ENCODE measurements around the gene RNASE12.
"Not testable (repeated sequence)": the region's sequence is repeated elsewhere in the genome, so short reads cannot be mapped to it uniquely, and the experiment has no call there.

Gene RNASE12

DNA sequence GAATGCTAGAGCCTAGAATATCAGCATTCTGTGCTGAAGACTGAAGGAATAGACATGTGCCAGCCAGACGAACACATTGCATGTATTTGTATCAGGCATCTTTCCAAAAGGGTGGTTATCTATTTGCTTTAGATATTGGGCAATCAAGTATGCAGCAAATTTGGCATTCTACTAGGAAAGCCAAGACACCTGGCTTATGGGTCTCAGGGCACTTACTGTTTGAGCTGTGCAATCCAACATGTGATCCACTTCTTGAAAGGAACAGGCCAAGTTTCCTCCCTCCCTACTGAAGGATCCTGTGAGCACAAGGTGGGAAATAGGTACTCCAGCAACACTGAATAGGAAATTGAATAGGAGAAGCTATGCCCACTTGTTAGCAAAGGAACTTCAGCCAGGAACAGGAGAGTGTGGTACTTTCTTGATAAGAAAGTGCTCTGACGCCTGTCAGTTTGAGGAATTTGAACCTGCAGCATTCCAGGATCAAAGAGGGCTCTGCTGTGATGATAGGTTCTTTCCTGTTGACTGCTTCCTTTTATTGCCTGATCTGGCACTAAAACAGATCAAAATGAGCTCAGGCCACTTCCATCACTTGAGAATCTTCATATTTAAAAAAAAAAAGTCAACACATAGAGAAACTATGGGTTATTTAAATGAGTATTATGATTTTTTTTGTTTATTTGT lies 29.8 kb upstream of the RNASE12 start:
- no peak overlapping the region for H3K27ac ChIP-seq
- no peaks in the 10 kb centered on the region for H3K36me3 ChIP-seq (ENCODE audit: insufficient read depth)
- H3K27me3 ChIP-seq (ENCODE audit: insufficient read depth, low read depth) = no peaks in the 10 kb centered on the region
- TF ChIP-seq, protein P1, sequence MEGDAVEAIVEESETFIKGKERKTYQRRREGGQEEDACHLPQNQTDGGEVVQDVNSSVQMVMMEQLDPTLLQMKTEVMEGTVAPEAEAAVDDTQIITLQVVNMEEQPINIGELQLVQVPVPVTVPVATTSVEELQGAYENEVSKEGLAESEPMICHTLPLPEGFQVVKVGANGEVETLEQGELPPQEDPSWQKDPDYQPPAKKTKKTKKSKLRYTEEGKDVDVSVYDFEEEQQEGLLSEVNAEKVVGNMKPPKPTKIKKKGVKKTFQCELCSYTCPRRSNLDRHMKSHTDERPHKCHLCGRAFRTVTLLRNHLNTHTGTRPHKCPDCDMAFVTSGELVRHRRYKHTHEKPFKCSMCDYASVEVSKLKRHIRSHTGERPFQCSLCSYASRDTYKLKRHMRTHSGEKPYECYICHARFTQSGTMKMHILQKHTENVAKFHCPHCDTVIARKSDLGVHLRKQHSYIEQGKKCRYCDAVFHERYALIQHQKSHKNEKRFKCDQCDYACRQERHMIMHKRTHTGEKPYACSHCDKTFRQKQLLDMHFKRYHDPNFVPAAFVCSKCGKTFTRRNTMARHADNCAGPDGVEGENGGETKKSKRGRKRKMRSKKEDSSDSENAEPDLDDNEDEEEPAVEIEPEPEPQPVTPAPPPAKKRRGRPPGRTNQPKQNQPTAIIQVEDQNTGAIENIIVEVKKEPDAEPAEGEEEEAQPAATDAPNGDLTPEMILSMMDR (conservative IDR thresholded peaks at IDR 0.05; ENCODE audit: low read depth, low read length) = no peak
- H4K20me1 ChIP-seq (ENCODE audit: insufficient read depth) = no peaks in the 10 kb centered on the region
- H3K9ac ChIP-seq = no peak overlapping the region
- no peak overlapping the region for H3K4me2 ChIP-seq
- H3K4me1 ChIP-seq (ENCODE audit: low read depth, poor library complexity, severe bottlenecking) = peaks cover 11% of the 10 kb centered on the region
- H3K4me3 ChIP-seq (IDR thresholded peaks at IDR 0.05; ENCODE audit: insufficient read depth, low read depth, low read length) = no peak overlapping the region
- no peak overlapping the region for H2AFZ ChIP-seq (ENCODE audit: low read depth)
- no peaks in the 10 kb centered on the region for H3K79me2 ChIP-seq (ENCODE audit: insufficient read depth, low read depth)

DNA sequence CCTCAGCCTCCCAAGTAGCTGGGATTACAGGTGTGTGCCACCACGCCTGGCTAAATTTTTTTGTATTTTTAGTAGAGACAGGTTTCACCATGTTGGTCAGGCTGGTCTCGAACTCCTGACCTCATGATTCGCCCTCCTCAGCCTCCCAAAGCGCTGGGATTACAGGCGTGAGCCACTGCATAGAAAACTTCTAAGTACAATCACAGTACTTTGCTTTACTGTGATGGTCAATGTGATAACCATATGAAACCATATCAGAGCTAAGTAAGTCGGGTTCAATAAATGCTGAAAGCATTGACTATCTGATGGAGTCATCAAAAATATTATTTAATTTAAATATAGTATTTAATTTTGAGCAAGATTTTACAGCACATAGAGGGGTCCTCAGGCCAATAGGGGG lies 28.5 kb upstream of the RNASE12 start:
- not testable (repeated sequence) for H3K4me2 ChIP-seq; H3K27me3 ChIP-seq (ENCODE audit: insufficient read depth, low read depth); H3K27ac ChIP-seq; H4K20me1 ChIP-seq (ENCODE audit: insufficient read depth); H3K79me2 ChIP-seq (ENCODE audit: insufficient read depth, low read depth); H3K9ac ChIP-seq; H3K36me3 ChIP-seq (ENCODE audit: insufficient read depth); H3K4me3 ChIP-seq (IDR thresholded peaks at IDR 0.05; ENCODE audit: insufficient read depth, low read depth, low read length); H2AFZ ChIP-seq (ENCODE audit: low read depth)
- H3K4me1 ChIP-seq (ENCODE audit: low read depth, poor library complexity, severe bottlenecking) = peaks cover 13% of the 10 kb centered on the region

DNA sequence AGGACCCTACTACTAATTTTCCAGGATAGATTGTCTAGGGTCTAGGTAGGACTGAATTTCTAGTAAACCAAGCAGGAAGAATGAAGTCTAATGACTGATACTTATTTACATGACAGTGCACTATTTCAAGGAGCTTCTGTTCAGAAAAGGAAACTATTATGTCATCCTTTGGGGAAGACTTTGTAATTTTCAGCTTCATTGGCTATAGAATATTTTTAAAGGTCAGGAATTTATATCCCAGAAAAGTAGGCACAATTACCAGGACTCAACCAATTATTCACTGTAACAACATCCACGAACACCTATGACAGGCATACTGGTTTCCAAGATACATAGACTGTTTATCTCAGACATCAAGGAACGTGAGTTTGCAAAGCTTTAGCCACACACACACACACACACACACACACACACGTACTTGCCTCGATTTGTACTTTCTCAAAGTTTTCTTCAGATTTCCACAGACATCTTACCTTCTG lies 27.1 kb upstream of the RNASE12 start:
- Histone ChIP-seq H3K4me3 (IDR thresholded peaks at IDR 0.05; ENCODE audit: insufficient read depth, low read depth, low read length) (no peak overlapping the region), H2AFZ (ENCODE audit: low read depth) (no peak overlapping the region; the same call in 1 of the 2 replicates), H3K27ac (no peak overlapping the region), H3K36me3 (ENCODE audit: insufficient read depth) (no peaks in the 10 kb centered on the region), H3K4me2 (no peak overlapping the region; the same call in 1 of the 2 replicates), H4K20me1 (ENCODE audit: insufficient read depth) (no peaks in the 10 kb centered on the region), H3K4me1 (ENCODE audit: low read depth, poor library complexity, severe bottlenecking) (peaks cover 15% of the 10 kb centered on the region), H3K79me2 (ENCODE audit: insufficient read depth, low read depth) (no peaks in the 10 kb centered on the region), H3K27me3 (ENCODE audit: insufficient read depth, low read depth) (no peaks in the 10 kb centered on the region), H3K9ac (no peak overlapping the region)
- TF ChIP-seq, protein P1 (conservative IDR thresholded peaks at IDR 0.05; ENCODE audit: low read depth, low read length) = no peak

DNA sequence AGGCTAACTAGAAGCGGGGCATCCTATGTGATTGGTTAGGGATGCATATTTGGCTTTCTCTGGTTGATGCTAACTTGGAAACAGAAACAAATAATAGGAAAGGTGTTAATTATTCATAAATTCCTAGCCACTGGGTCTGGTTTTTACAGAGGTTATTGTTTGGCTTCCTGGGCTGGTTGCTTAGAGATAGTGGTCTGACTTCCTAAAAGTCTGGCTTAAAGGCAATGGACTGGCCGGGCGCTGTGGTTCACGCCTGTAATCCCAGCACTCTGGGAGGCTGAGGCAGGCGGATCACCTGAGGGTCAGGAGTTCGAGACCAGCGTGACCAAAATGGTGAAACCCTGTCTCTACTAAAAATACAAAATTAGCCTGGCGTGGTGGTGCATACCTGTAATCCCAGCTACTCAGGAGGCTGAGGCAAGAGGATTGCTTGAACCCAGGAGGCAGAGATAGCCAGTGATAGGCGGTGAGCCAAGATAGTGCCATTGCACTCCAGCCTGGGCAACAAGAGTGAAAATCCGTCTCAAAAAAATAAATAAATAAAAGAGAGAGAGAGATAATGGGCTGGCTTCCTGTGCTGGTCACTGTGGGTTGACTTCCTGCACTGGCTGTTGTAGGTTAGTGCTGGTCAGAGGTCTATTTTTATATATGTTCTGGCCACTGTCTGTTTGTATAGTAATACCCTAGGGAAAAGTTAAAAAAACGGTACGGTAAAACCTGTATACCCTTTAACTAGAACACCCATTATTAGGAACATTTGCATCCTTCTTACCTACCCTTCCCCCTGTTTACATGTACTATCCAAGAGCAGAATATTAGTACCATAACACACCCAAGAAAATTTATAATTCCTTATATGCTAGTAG lies 26.2 kb upstream of the RNASE12 start:
- Histone ChIP-seq H3K79me2 (ENCODE audit: insufficient read depth, low read depth) (no peaks in the 10 kb centered on the region), H4K20me1 (ENCODE audit: insufficient read depth) (no peaks in the 10 kb centered on the region), H3K4me3 (IDR thresholded peaks at IDR 0.05; ENCODE audit: insufficient read depth, low read depth, low read length) (no peak overlapping the region), H3K27ac (no peak overlapping the region), H3K36me3 (ENCODE audit: insufficient read depth) (no peaks in the 10 kb centered on the region), H3K4me2 (no peak overlapping the region), H3K9ac (no peak overlapping the region), H3K27me3 (ENCODE audit: insufficient read depth, low read depth) (no peaks in the 10 kb centered on the region), H3K4me1 (ENCODE audit: low read depth, poor library complexity, severe bottlenecking) (peaks cover 21% of the 10 kb centered on the region), H2AFZ (ENCODE audit: low read depth) (no peak overlapping the region)
- TF ChIP-seq, protein P1 (conservative IDR thresholded peaks at IDR 0.05; ENCODE audit: low read depth, low read length) = no peak
